Fibroblast of lung (primary cell): ENCODE results near the gene OLFM1. TPM values are rescaled to one million over a fixed set of nuclear protein-coding genes. Genes with fewer than 3 reads are reported as not detected.

Source experiments
- DNase-seq, 2 donors: peaks; one replicate each; pipeline versions ENCODE4 v3.0.0 to v3.0.0-alpha.2; 2010; ENCODE audit warnings: low read depth in 2 of 2
- H2AFZ ChIP-seq: 2 replicates; pipeline ENCODE4 v1.5.1; 2012; ENCODE audit warnings: low read length, control low read depth, inconsistent platforms
- H3K27ac ChIP-seq: 2 replicates; pipeline ENCODE4 v1.5.1; 2011; ENCODE audit warnings: low read length, control low read depth; ENCODE audit not compliant: insufficient read depth
- H3K27me3 ChIP-seq: 2 replicates; pipeline ENCODE4 v1.5.1; 2011; ENCODE audit warnings: mild to moderate bottlenecking, low read length; ENCODE audit not compliant: control insufficient read depth, insufficient read depth
- H3K36me3 ChIP-seq: 2 replicates; pipeline ENCODE4 v1.5.1; 2011; ENCODE audit warnings: low read length; ENCODE audit not compliant: control insufficient read depth, insufficient read depth
- H3K4me1 ChIP-seq: 2 replicates; pipeline ENCODE4 v1.5.1; 2011; ENCODE audit warnings: low read length; ENCODE audit not compliant: control insufficient read depth, insufficient read depth; ENCODE audit errors: extremely low read depth
- H3K4me2 ChIP-seq: 2 replicates; pipeline ENCODE4 v1.5.1; 2011; ENCODE audit warnings: low read length, control low read depth; ENCODE audit not compliant: insufficient read depth; ENCODE audit errors: extremely low read depth
- H3K4me3 ChIP-seq, 4 experiments: fragments of 200-600 bp in 1 of 4; sonication (generic) in 1 of 4; replicated peaks in 1 of 4; 2 replicates each; pipeline ENCODE4 v1.5.1; 2011 to 2016; ENCODE audit warnings: low read length in 4 of 4, low read depth in 3 of 4, mild to moderate bottlenecking in 3 of 4, control low read depth in 2 of 4, inconsistent platforms in 1 of 4, mixed read lengths in 1 of 4; ENCODE audit not compliant: insufficient read depth in 1 of 4; ENCODE audit errors: control extremely low read depth in 1 of 4
- H3K79me2 ChIP-seq: 2 replicates; pipeline ENCODE4 v1.5.1; 2012; ENCODE audit warnings: mild to moderate bottlenecking, low read length, inconsistent platforms; ENCODE audit not compliant: control insufficient read depth, insufficient read depth
- H3K9ac ChIP-seq: 2 replicates; pipeline ENCODE4 v1.5.1; 2011; ENCODE audit warnings: mild to moderate bottlenecking, low read length, control low read depth; ENCODE audit not compliant: insufficient read depth
- H3K9me3 ChIP-seq: 2 replicates; pipeline ENCODE4 v1.5.1; 2012; ENCODE audit warnings: low read depth, low read length; ENCODE audit not compliant: control insufficient read depth, insufficient read depth
- H4K20me1 ChIP-seq: 2 replicates; pipeline ENCODE4 v1.5.1; 2011; ENCODE audit warnings: low read length; ENCODE audit not compliant: control insufficient read depth, insufficient read depth; ENCODE audit errors: extremely low read depth
- CTCF ChIP-seq, 2 donors: IDR thresholded peaks in 1 of 2; conservative IDR thresholded peaks in 1 of 2; 1 replicate in 1 of 2; 2 replicates in 1 of 2; pipeline ENCODE4 v1.5.1; 2011 to 2012; ENCODE audit warnings: low read length in 2 of 2, control low read depth in 1 of 2, inconsistent platforms in 1 of 2, low read depth in 1 of 2, mild to moderate bottlenecking in 1 of 2
- EZH2 ChIP-seq: IDR thresholded peaks from 2 replicates; pipeline ENCODE4 v1.5.1; 2012; ENCODE audit warnings: low read length, control low read depth, mild to moderate bottlenecking; ENCODE audit errors: missing control alignments
- polyA plus RNA-seq, 2 donors: library from polyadenylated mRNA; depleted of rRNA in 1 of 2; stranded (reverse) in 1 of 2; unstranded in 1 of 2; fragments of >200 nt; gene quantifications; 2 replicates each; pipeline ENCODE4 v1.2.1, GENCODE V29; 2011 to 2012; ENCODE audit warnings: missing spikeins in 1 of 2
- total RNA-seq: library from RNA; depleted of rRNA; stranded (reverse); fragments of >200 nt; gene quantifications from 2 replicates; pipeline ENCODE4 v1.2.1, GENCODE V29; 2014

OLFM1 gene
- total and polyA plus RNA-seq, 2 donors (not counting 1 experiment from before 2014, with no cell fraction given) = 2.0 to 7.6 TPM

- Histone ChIP-seq H4K20me1 (no peaks in the 10 kb centered on the region), H3K4me1 (no peaks in the 10 kb centered on the region), H2AFZ (no peak overlapping the region), H3K9ac (no peak overlapping the region), H3K27me3 (no peaks in the 10 kb centered on the region), H3K36me3 (no peaks in the 10 kb centered on the region), H3K79me2 (no peaks in the 10 kb centered on the region), H3K27ac (no peak overlapping the region), H3K4me2 (no peak overlapping the region), H3K4me3 (no peak overlapping the region), H3K9me3 (no peaks in the 10 kb centered on the region)
- TF ChIP-seq EZH2 (no peak), CTCF (conservative IDR thresholded peaks at IDR 0.05 in 1 of 2, IDR thresholded peaks at IDR 0.05 in 1 of 2; ENCODE audit: low read depth in 1 of 2, low read length in 2 of 2) (no peak)
- no peak for DNase-seq
These were observed 50.8 kb downstream of the OLFM1 start for GRCh38 chr9:135138078-135138855.

GRCh38 chr9:135139366-135139959, 52.0 kb downstream of the OLFM1 start:
- Histone ChIP-seq H3K4me2 (no peak overlapping the region), H3K9me3 (no peaks in the 10 kb centered on the region), H3K79me2 (no peaks in the 10 kb centered on the region), H3K27ac (no peak overlapping the region), H3K27me3 (no peaks in the 10 kb centered on the region), H2AFZ (no peak overlapping the region), H3K4me1 (no peaks in the 10 kb centered on the region), H3K36me3 (no peaks in the 10 kb centered on the region), H3K9ac (no peak overlapping the region), H4K20me1 (no peaks in the 10 kb centered on the region), H3K4me3 (no peak overlapping the region)
- TF ChIP-seq EZH2 = no peak
- TF ChIP-seq CTCF (conservative IDR thresholded peaks at IDR 0.05 in 1 of 2, IDR thresholded peaks at IDR 0.05 in 1 of 2; ENCODE audit: low read depth in 1 of 2, low read length in 2 of 2) = no peak
- DNase-seq = no peak

GRCh38 chr9:135141183-135141774, 53.8 kb downstream of the OLFM1 start:
- Histone ChIP-seq H3K27me3 (no peaks in the 10 kb centered on the region), H3K79me2 (no peaks in the 10 kb centered on the region), H3K36me3 (no peaks in the 10 kb centered on the region), H3K9me3 (no peaks in the 10 kb centered on the region), H3K4me3 (no peak overlapping the region), H3K27ac (no peak overlapping the region), H3K4me2 (no peak overlapping the region), H3K9ac (no peak overlapping the region), H2AFZ (no peak overlapping the region), H3K4me1 (no peaks in the 10 kb centered on the region), H4K20me1 (no peaks in the 10 kb centered on the region)
- TF ChIP-seq CTCF (conservative IDR thresholded peaks at IDR 0.05 in 1 of 2, IDR thresholded peaks at IDR 0.05 in 1 of 2; ENCODE audit: low read depth in 1 of 2, low read length in 2 of 2) (no peak), EZH2 (no peak)
- DNase-seq = no peak
